Activated CD4-positive, alpha-beta T cell treated with anti-CD3 and anti-CD28 coated beads, Interleukin-2, amount 50 U/mL, for 16 hours (primary cell): ENCODE data around the gene AMOTL2.

Source experiments
- DNase-seq: peaks from one replicate; pipeline ENCODE4 v3.0.0-alpha.2; 2020

The AMOTL2 gene

DNA sequence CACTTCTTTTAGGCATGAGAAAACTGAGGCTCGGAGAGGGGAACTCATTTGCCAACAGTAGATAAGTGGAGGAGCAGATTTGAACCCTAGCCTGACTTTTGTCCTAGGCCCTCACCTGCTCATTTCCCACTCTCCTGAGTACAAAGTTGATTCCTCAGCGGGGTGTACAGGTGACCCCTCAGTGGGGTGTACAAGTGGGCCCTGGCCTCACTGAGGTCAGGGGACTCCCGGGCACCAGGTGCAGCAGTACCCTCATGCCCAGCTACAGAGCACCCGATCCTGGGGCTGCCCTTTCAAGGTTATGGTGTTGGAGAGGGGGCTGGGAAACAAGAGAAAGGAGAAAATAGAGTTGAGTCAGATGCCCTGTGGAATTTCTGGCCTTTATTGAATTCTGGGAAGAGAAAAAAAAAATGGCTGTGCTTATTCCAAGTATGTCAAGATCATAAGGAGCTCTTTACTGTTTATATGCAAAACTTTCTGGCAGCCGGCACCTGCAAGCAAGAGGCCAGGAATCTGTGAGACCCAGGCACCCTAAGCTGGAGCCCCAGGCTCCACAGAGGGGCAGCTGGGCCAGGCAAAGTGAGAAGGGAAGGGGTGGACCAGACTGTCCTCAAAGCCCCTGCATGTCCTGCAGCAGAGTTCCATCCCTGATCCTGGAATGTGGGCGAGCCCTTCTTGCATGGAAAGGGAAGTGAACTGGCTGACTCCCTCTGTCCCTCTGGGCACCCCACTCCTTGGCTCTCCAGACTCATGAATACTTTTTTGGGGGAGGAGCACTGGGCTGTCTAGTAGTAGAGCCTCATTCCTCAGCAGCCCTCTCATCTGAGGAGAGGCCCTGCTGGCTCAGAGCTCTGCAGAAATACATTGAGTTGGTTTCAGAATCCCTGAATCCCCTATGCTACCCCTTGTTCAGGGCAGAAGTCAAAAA, 43.1 kb downstream of the AMOTL2 start:
- no peak for DNase-seq

DNA sequence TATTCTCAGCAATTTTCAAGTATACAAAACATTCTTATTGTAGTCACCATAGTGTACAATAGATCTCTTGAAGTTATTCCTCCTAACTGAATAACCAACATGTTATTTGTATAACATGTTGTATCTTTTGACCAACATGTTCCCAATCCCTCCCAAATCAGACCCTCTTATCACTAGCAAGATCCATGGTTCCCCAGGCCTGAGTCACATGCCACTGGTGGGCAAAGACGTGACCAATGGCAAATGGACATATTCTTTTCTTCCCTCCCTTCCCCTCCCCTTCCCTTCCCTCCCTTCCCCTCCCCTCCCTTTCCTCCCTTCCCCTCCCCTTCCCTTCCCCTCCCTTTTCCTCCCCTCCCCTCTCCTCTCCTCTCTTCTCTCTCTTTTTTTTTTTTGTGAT, 45.4 kb downstream of the AMOTL2 start:
- DNase-seq, result no peak

- DNase-seq, result no peak
These were observed 46.1 kb downstream of the AMOTL2 start for GRCh38 chr3:134328147-134328591.

DNA sequence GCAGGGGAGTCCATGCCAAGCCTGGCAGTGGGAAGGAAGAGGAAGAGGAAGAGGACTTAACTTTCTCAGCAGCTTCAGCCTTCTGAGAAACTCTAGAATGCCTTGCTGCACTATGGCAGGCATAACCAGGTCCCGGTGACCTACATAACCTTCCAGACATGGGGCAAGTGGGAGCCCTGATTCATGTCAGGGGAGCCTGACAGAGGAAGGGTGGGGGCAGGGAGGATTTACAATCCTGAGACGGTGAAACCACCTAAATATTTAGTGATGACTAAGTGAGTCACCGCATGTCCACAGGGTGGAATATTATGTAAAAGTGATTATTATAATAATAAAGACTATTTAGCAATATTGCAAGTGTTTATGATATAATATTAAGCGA, 46.7 kb downstream of the AMOTL2 start:
- no peak for DNase-seq

GRCh38 chr3:134326760-134327593, 47.3 kb downstream of the AMOTL2 start:
- no peak for DNase-seq

GRCh38 chr3:134326126-134326525, 48.1 kb downstream of the AMOTL2 start:
- DNase-seq, result no peak

- no peak for DNase-seq
These were observed 48.5 kb downstream of the AMOTL2 start for GRCh38 chr3:134325706-134326105.

- no peak for DNase-seq
These were observed 49.1 kb downstream of the AMOTL2 start for GRCh38 chr3:134325061-134325705.

DNA sequence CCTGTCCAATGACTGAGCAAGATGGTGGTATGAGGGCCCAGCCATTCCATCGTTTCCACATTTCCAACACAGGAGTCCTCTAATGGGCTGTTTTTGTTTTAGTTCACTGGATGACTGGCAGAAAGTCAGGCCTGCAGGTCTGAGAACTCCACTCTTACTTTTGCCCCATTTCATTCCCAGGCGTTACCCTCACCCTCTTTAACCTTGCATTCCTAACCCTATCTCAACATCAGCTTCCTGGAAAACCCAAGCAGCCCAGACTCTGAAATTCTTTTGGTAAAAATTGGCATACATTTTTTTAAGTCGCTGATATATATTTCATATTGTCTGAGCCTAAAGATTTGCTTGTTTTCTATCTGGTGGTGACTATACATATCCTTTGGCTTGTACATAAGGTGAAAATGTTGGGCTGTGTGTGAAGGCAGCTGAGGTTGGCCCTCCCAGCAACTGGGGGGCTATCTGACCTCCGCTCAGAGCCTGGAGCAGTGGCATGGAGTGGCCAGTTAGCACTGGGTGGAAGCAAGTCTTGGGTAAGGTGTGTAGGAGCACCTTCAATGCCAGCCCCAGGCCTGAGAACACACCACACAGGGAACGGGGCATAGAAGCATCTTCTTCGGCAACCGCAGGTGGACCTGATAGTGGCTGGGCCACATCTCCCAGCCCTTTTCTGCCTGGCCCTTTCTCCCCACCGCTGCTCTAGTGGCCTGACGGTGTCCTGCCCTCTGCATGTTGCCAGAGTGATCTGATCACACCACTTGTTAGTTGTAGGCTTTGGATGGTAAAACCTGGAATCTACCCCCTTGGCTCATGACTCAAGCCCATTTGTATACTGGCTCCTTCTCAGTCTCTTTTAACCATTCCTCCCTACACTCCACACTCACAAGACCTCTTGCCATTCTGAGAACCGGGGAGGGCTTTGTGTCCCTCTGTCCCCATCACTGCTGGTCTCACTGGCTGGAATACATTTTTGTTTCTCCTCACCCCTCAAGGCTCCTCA, 50.0 kb downstream of the AMOTL2 start:
- no peak for DNase-seq

GRCh38 chr3:134322286-134322685, 52.0 kb downstream of the AMOTL2 start:
- no peak for DNase-seq

DNA sequence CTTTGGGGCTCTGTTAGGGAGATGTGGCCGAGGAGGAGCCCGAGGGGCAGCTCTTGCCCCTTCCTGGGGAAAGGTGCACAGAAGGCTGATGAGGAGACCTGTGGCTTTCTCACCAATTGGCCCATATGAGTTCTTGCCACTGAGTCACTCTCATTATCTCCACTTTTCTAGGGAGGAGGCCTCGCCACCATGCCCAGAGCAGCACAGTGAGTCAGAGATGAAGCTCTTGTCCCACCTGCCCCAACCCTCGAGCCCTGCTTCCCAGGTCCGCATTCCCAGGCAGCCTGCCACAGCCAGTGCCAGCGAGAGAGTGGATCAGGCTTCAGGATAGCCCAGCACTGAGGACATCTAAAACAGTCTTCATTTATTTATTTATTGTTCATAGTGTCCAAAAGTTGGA, 53.5 kb downstream of the AMOTL2 start:
- DNase-seq, result no peak

DNA sequence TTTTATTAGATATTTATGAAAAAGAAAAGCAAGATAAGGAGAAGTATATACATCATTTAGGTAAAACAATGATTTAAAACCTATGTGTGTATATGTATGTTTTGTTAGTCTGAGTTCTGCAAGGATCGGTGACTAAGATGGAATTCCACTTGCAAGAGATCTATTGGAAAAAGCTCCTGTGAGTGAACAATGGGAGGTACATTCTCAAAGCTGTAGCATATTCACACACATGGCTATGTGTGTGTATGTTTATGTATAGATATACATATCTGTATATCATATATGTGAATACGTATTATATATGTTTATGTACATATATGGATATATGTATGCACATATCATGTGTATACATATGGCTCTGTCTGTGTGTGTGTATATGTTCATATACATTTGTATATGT, 54.3 kb downstream of the AMOTL2 start:
- no peak for DNase-seq

DNA sequence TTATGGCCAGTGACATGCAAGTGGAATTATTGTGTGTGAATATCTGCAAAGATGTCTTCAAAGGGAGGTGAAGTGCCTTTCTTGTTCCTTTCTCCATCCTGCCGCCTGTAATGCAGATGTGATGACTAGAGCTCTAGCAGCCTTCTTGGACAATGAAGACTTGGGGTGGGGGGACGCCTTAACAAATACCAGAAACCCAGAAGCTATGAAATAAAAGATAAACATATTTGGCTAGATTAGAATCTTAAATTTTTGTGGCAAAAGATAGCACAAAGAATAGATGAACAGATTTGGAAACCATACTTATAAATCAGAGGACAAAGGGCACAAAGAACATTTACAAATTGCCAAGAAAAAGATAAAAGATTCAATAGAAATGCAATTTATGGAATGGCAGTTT, 56.1 kb downstream of the AMOTL2 start:
- no peak for DNase-seq

DNA sequence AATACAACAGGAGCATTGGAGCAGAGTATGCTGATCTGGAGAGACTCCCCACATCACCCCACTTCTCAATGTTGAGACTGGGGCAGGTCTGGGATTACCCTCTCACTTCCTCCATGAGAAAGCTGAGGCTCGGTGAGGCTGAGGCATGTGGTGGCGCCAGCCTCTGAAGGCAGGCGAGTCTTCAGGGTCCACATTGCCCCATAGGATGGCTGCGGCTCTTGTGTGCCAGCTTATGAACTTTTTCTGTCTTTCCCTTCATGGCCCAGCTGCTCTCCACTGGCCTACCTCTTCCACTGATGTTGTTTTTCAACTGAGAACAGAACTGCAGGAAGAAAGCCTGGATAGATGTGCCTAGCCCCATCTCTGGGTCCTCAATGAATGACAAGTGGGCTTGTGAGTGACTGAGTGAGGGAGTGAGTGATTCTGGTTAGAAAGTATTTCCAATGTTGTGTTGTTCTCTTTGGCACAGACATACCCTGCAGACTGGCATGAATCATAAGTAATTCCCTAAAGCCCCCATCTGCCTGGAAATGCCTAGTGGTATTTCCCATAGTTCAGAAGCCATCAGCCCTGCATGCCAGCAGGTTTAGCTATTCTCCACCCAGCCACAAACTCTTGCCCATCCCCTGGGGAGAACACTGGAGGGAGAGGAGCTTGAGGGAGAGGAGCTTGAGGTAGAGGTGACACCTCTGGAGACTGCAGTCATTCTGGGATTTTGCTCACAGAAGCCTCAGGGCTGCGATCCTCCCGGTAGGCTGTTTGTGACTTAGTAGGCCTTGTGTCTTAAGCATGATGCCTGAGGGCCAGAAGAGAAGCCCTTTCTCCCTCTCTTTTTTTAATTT, 56.9 kb downstream of the AMOTL2 start:
- DNase-seq, result no peak

- DNase-seq, result no peak
These were observed 58.8 kb downstream of the AMOTL2 start for GRCh38 chr3:134315286-134316106.

- no peak for DNase-seq
These were observed 59.5 kb downstream of the AMOTL2 start for GRCh38 chr3:134314588-134315285.

GRCh38 chr3:134313847-134314587, 60.2 kb downstream of the AMOTL2 start:
- no peak for DNase-seq
